MG63 (cell line): ENCODE measurements around the gene CTDSP1. TPM values are rescaled to one million over a fixed set of nuclear protein-coding genes. Genes with fewer than 3 reads are reported as not detected.

Experiments
- DNase-seq: peaks from one replicate; pipeline ENCODE4 v3.0.0-alpha.2; 2020
- H3K27me3 ChIP-seq: fragments of 250-450 bp; sonication (Bioruptor Pico); 2 replicates; pipeline ENCODE4 v1.5.1; 2020; ENCODE audit warnings: mild to moderate bottlenecking, moderate library complexity
- H3K36me3 ChIP-seq: fragments of 250-450 bp; sonication (Bioruptor Pico); 2 replicates; pipeline ENCODE4 v1.5.1; 2020; ENCODE audit warnings: mild to moderate bottlenecking, moderate library complexity
- H3K4me3 ChIP-seq: fragments of 250-450 bp; sonication (Bioruptor Pico); 2 replicates; pipeline ENCODE4 v1.5.1; 2020; ENCODE audit warnings: mild to moderate bottlenecking, moderate library complexity
- H3K9me3 ChIP-seq: fragments of 250-450 bp; sonication (Bioruptor Pico); 2 replicates; pipeline ENCODE4 v1.5.1; 2020; ENCODE audit warnings: mild to moderate bottlenecking, moderate library complexity
- total RNA-seq: library from RNA; depleted of rRNA; stranded (reverse); fragments of >200 nt; shearing (Covaris generic); gene quantifications from 2 replicates; pipeline ENCODE4 v1.2.3, GENCODE V29; 2014; ENCODE audit warnings: low replicate concordance

CTDSP1 gene
- total RNA-seq, 1 experiment from 2014 or later: 82.9 TPM

DNA sequence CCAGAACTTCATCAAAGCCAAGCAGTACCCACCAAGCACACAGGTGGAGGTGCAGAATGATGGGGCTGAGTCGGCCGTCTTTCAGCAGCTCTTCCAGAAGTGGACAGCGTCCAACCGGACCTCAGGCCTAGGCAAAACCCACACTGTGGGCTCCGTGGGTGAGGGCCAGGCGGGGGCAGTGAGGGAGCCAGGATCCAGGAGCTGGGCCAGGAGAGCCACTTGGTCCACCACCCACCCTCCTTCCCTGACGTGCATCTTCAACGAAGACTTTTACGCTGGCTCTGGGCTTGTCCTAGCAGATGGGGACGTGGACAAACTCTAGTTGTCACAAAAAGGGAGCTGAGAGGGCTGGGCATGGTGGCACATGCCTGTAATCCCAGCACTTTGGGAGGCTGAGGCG is 31.1 kb downstream of the CTDSP1 start:
- no peaks in the 10 kb centered on the region for H3K27me3 ChIP-seq
- DNase-seq: no peak
- no peak overlapping the region for H3K4me3 ChIP-seq
- H3K36me3 ChIP-seq: no peaks in the 10 kb centered on the region
- no peaks in the 10 kb centered on the region for H3K9me3 ChIP-seq

GRCh38 chr2:218431878-218432277 is 32.2 kb downstream of the CTDSP1 start:
- DNase-seq: no peak

GRCh38 chr2:218432676-218433365 is 33.2 kb downstream of the CTDSP1 start:
- DNase-seq: no peak
- no peaks in the 10 kb centered on the region for H3K9me3 ChIP-seq
- no peaks in the 10 kb centered on the region for H3K36me3 ChIP-seq
- H3K4me3 ChIP-seq: no peak overlapping the region
- H3K27me3 ChIP-seq: no peaks in the 10 kb centered on the region

More at GRCh38 chr2:218431878-218432277, 32.2 kb downstream of the CTDSP1 start:
- H3K9me3 ChIP-seq: no peaks in the 10 kb centered on the region
- no peaks in the 10 kb centered on the region for H3K27me3 ChIP-seq
- H3K4me3 ChIP-seq: no peak overlapping the region
- H3K36me3 ChIP-seq: no peaks in the 10 kb centered on the region

GRCh38 chr2:218434456-218434855 is 34.8 kb downstream of the CTDSP1 start:
- no peak overlapping the region for H3K4me3 ChIP-seq
- DNase-seq: no peak
- no peaks in the 10 kb centered on the region for H3K36me3 ChIP-seq
- H3K9me3 ChIP-seq: no peaks in the 10 kb centered on the region
- no peaks in the 10 kb centered on the region for H3K27me3 ChIP-seq

DNA sequence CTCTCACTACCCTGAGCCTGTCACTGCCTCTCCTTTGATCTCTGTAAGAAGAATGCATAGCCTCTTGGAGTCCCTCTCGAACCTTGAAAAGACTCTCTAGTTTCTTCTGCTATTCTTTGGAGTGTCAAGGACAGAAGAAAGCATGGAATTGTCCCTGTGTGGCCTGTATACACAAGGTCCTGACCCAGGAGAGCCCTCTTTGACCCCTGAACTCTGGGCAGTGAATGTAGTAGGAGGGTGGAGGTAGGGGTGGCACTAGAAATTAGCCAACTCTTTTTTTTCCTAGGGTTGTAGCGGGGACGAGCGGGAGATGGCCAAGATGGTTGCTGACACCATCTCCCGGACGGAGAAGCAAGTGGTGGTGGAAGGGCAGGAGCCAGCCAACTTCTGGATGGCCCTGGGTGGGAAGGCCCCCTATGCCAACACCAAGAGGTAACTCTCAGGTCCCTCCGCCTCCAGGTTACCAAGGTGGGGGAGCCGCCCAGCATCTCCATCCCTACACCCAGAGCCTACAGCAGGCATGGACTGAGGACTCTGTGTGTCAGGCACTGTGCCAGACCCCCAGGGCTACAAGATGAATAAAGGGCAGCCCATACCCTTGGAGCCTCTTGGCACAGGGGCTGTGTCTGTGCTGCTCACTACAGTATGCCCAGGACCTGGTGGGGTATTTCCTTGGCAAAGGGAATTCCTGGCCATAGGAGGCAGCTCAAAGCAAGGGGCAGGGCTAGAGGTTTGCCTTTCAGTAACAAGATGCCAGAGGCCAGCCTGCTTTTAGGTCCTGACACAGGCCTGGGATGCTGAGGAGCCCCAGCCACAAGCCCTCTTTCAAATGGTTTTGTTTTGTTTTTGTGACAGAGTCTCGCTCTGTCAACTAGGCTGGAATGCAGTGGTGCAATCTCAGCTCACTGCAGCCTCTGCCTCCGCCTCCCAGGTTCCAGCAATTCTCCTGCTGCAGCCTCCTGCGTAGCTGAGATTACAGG is 35.6 kb downstream of the CTDSP1 start:
- H3K36me3 ChIP-seq: no peaks in the 10 kb centered on the region
- no peak for DNase-seq
- H3K9me3 ChIP-seq: no peaks in the 10 kb centered on the region
- H3K4me3 ChIP-seq: no peak overlapping the region
- H3K27me3 ChIP-seq: no peaks in the 10 kb centered on the region

DNA sequence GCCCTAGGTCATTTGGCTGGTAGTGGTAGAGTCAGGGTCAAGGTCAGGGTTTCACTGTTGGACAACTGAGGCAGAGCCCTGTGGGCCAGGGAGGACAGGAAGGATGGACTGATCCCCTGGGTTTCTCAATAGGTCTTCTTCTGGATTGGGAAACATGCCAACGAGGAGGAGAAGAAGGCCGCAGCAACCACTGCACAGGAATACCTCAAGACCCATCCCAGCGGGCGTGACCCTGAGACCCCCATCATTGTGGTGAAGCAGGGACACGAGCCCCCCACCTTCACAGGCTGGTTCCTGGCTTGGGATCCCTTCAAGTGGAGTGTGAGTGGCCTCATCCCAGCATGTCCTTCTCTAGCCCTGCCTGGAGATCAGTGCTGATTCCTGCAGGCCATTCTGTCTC is 37.3 kb downstream of the CTDSP1 start:
- Histone ChIP-seq H3K27me3 (no peaks in the 10 kb centered on the region), H3K4me3 (no peak overlapping the region), H3K9me3 (no peaks in the 10 kb centered on the region), H3K36me3 (no peaks in the 10 kb centered on the region)
- no peak for DNase-seq

GRCh38 chr2:218437969-218438368 is 38.3 kb downstream of the CTDSP1 start:
- no peaks in the 10 kb centered on the region for H3K9me3 ChIP-seq
- no peaks in the 10 kb centered on the region for H3K36me3 ChIP-seq
- DNase-seq: no peak
- no peak overlapping the region for H3K4me3 ChIP-seq
- no peaks in the 10 kb centered on the region for H3K27me3 ChIP-seq

- H3K27me3 ChIP-seq: no peaks in the 10 kb centered on the region
- H3K4me3 ChIP-seq: no peak overlapping the region
- DNase-seq: peak; percentile 24
Observed at GRCh38 chr2:218438596-218438995, 38.9 kb downstream of the CTDSP1 start.

DNA sequence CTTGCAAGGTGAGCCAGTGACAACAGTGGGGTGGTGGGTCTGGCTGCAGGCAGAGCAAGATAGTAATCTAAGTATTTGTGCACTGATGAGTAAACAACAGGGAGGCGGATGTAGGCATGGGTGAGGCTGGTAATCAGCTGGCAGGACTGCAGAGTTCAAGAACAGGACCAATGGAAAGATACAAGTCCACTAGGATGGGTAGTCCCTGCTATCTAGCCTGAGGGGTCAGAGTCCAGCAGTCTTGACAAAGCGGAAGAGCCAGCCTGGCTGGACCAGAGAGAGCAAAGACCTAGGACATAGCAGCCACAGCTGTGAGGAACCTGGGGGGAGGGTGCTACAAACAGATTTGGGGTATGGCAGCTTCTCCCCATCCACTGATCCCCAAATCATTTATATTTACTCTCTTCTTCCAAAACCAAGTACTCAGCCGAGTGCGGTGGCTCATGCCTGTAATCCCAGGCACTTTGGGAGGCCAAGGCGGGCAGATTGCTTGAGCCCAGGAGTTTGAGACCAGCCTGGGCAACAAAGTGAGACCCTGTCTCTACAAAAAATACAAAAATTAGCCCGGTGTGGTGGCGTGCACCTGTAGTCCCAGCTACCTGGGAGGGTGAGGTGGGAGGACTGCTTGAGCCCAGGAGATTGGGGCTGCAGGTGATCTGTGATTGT is 45.2 kb downstream of the CTDSP1 start:
- Histone ChIP-seq H3K27me3 (no peaks in the 10 kb centered on the region), H3K9me3 (no peaks in the 10 kb centered on the region), H3K36me3 (peaks cover 12% of the 10 kb centered on the region), H3K4me3 (no peak overlapping the region)
- DNase-seq: no peak

More at GRCh38 chr2:218438596-218438995, 38.9 kb downstream of the CTDSP1 start:
- no peaks in the 10 kb centered on the region for H3K9me3 ChIP-seq
- no peaks in the 10 kb centered on the region for H3K36me3 ChIP-seq

GRCh38 chr2:218445602-218446001 is 45.9 kb downstream of the CTDSP1 start:
- Histone ChIP-seq H3K4me3 (no peak overlapping the region), H3K36me3 (peaks cover 12% of the 10 kb centered on the region), H3K27me3 (no peaks in the 10 kb centered on the region), H3K9me3 (no peaks in the 10 kb centered on the region)
- DNase-seq: no peak

- H3K36me3 ChIP-seq: peaks cover 12% of the 10 kb centered on the region
- no peak overlapping the region for H3K4me3 ChIP-seq
- no peak for DNase-seq
- no peaks in the 10 kb centered on the region for H3K9me3 ChIP-seq
- H3K27me3 ChIP-seq: no peaks in the 10 kb centered on the region
Observed at GRCh38 chr2:218446547-218446946, 46.9 kb downstream of the CTDSP1 start.

DNA sequence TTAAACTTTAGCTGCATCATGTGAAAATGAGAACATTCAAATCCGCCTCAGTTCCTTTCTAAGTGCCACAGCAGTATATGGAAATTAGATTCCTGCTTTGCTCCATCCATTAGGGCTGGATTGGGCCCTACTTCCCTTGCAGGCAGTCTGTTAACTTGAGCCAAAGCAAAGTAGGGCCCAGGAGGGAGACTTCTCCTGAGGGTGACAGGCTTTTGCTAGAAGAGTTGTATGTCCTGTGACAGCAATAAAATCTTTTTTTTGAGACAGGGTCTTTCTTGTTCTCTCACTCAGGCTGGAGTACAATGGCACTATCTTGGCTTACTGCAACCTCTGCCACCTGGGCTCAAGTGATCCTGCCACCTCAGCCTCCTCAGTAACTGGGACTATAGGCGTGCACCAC is 47.4 kb downstream of the CTDSP1 start:
- DNase-seq: no peak
- Histone ChIP-seq H3K9me3 (no peaks in the 10 kb centered on the region), H3K36me3 (peaks cover 12% of the 10 kb centered on the region), H3K4me3 (no peak overlapping the region), H3K27me3 (no peaks in the 10 kb centered on the region)

DNA sequence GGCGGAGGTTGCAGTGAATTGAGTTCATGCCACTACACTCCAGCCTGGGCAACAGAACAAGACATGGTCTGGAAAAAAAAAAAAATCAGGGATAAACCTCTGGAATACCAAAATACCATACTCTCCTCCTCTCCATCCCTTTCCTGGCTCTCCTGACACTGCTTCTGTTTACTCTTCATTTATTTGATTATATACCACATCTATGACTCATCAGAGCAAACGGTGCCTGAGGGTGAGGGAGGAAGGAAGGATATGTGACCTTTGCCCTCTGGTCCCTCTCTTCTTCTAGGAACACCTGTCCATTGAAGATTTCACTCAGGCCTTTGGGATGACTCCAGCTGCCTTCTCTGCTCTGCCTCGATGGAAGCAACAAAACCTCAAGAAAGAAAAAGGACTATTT is 49.3 kb downstream of the CTDSP1 start:
- no peaks in the 10 kb centered on the region for H3K27me3 ChIP-seq
- H3K9me3 ChIP-seq: no peaks in the 10 kb centered on the region
- H3K4me3 ChIP-seq: no peak overlapping the region
- DNase-seq: no peak
- H3K36me3 ChIP-seq: peaks cover 17% of the 10 kb centered on the region

- Histone ChIP-seq H3K36me3 (peaks cover 42% of the 10 kb centered on the region), H3K27me3 (no peaks in the 10 kb centered on the region), H3K4me3 (no peak overlapping the region), H3K9me3 (no peaks in the 10 kb centered on the region)
- no peak for DNase-seq
Observed at GRCh38 chr2:218452079-218452478, 52.4 kb downstream of the CTDSP1 start.
